Fibroblast of lung (primary cell): Measurements from ENCODE around the gene WT1. TPM values are rescaled to one million over a fixed set of nuclear protein-coding genes. Genes with fewer than 3 reads are reported as not detected.

ENCODE experiments used
- DNase-seq, 2 donors: peaks; one replicate each; pipeline versions ENCODE4 v3.0.0 to v3.0.0-alpha.2; 2010; ENCODE audit warnings: low read depth in 2 of 2
- H2AFZ ChIP-seq: 2 replicates; pipeline ENCODE4 v1.5.1; 2012; ENCODE audit warnings: low read length, control low read depth, inconsistent platforms
- H3K27ac ChIP-seq: 2 replicates; pipeline ENCODE4 v1.5.1; 2011; ENCODE audit warnings: low read length, control low read depth; ENCODE audit not compliant: insufficient read depth
- H3K27me3 ChIP-seq: 2 replicates; pipeline ENCODE4 v1.5.1; 2011; ENCODE audit warnings: mild to moderate bottlenecking, low read length; ENCODE audit not compliant: control insufficient read depth, insufficient read depth
- H3K36me3 ChIP-seq: 2 replicates; pipeline ENCODE4 v1.5.1; 2011; ENCODE audit warnings: low read length; ENCODE audit not compliant: control insufficient read depth, insufficient read depth
- H3K4me1 ChIP-seq: 2 replicates; pipeline ENCODE4 v1.5.1; 2011; ENCODE audit warnings: low read length; ENCODE audit not compliant: control insufficient read depth, insufficient read depth; ENCODE audit errors: extremely low read depth
- H3K4me2 ChIP-seq: 2 replicates; pipeline ENCODE4 v1.5.1; 2011; ENCODE audit warnings: low read length, control low read depth; ENCODE audit not compliant: insufficient read depth; ENCODE audit errors: extremely low read depth
- H3K4me3 ChIP-seq, 4 experiments: fragments of 200-600 bp in 1 of 4; sonication (generic) in 1 of 4; replicated peaks in 1 of 4; 2 replicates each; pipeline ENCODE4 v1.5.1; 2011 to 2016; ENCODE audit warnings: low read length in 4 of 4, low read depth in 3 of 4, mild to moderate bottlenecking in 3 of 4, control low read depth in 2 of 4, inconsistent platforms in 1 of 4, mixed read lengths in 1 of 4; ENCODE audit not compliant: insufficient read depth in 1 of 4; ENCODE audit errors: control extremely low read depth in 1 of 4
- H3K79me2 ChIP-seq: 2 replicates; pipeline ENCODE4 v1.5.1; 2012; ENCODE audit warnings: mild to moderate bottlenecking, low read length, inconsistent platforms; ENCODE audit not compliant: control insufficient read depth, insufficient read depth
- H3K9ac ChIP-seq: 2 replicates; pipeline ENCODE4 v1.5.1; 2011; ENCODE audit warnings: mild to moderate bottlenecking, low read length, control low read depth; ENCODE audit not compliant: insufficient read depth
- H3K9me3 ChIP-seq: 2 replicates; pipeline ENCODE4 v1.5.1; 2012; ENCODE audit warnings: low read depth, low read length; ENCODE audit not compliant: control insufficient read depth, insufficient read depth
- H4K20me1 ChIP-seq: 2 replicates; pipeline ENCODE4 v1.5.1; 2011; ENCODE audit warnings: low read length; ENCODE audit not compliant: control insufficient read depth, insufficient read depth; ENCODE audit errors: extremely low read depth
- EZH2 ChIP-seq: IDR thresholded peaks from 2 replicates; pipeline ENCODE4 v1.5.1; 2012; ENCODE audit warnings: low read length, control low read depth, mild to moderate bottlenecking; ENCODE audit errors: missing control alignments
- polyA plus RNA-seq, 2 donors: library from polyadenylated mRNA; depleted of rRNA in 1 of 2; stranded (reverse) in 1 of 2; unstranded in 1 of 2; fragments of >200 nt; gene quantifications; 2 replicates each; pipeline ENCODE4 v1.2.1, GENCODE V29; 2011 to 2012; ENCODE audit warnings: missing spikeins in 1 of 2
- total RNA-seq: library from RNA; depleted of rRNA; stranded (reverse); fragments of >200 nt; gene quantifications from 2 replicates; pipeline ENCODE4 v1.2.1, GENCODE V29; 2014
- TF ChIP-seq, protein P1 (sequence below), 2 donors: IDR thresholded peaks in 1 of 2; conservative IDR thresholded peaks in 1 of 2; 1 replicate in 1 of 2; 2 replicates in 1 of 2; pipeline ENCODE4 v1.5.1; 2011 to 2012; ENCODE audit warnings: low read length in 2 of 2, control low read depth in 1 of 2, inconsistent platforms in 1 of 2, low read depth in 1 of 2, mild to moderate bottlenecking in 1 of 2

WT1 gene
- total and polyA plus RNA-seq, 2 donors (not counting 1 experiment from before 2014, with no cell fraction given): not detected

GRCh38 chr11:32450372-32450771, 15.0 kb upstream of the WT1 start:
- Histone ChIP-seq H4K20me1 (no peaks in the 10 kb centered on the region), H3K4me2 (no peak overlapping the region), H3K4me3 (no peak overlapping the region), H3K27ac (no peak overlapping the region), H3K79me2 (no peaks in the 10 kb centered on the region), H2AFZ (no peak overlapping the region), H3K9ac (no peak overlapping the region), H3K9me3 (no peaks in the 10 kb centered on the region), H3K36me3 (no peaks in the 10 kb centered on the region), H3K27me3 (no peaks in the 10 kb centered on the region), H3K4me1 (no peaks in the 10 kb centered on the region)
- TF ChIP-seq EZH2: no peak
- TF ChIP-seq, protein P1, sequence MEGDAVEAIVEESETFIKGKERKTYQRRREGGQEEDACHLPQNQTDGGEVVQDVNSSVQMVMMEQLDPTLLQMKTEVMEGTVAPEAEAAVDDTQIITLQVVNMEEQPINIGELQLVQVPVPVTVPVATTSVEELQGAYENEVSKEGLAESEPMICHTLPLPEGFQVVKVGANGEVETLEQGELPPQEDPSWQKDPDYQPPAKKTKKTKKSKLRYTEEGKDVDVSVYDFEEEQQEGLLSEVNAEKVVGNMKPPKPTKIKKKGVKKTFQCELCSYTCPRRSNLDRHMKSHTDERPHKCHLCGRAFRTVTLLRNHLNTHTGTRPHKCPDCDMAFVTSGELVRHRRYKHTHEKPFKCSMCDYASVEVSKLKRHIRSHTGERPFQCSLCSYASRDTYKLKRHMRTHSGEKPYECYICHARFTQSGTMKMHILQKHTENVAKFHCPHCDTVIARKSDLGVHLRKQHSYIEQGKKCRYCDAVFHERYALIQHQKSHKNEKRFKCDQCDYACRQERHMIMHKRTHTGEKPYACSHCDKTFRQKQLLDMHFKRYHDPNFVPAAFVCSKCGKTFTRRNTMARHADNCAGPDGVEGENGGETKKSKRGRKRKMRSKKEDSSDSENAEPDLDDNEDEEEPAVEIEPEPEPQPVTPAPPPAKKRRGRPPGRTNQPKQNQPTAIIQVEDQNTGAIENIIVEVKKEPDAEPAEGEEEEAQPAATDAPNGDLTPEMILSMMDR (conservative IDR thresholded peaks at IDR 0.05 in 1 of 2, IDR thresholded peaks at IDR 0.05 in 1 of 2; ENCODE audit: low read depth in 1 of 2, low read length in 2 of 2): no peak
- no peak for DNase-seq

DNA sequence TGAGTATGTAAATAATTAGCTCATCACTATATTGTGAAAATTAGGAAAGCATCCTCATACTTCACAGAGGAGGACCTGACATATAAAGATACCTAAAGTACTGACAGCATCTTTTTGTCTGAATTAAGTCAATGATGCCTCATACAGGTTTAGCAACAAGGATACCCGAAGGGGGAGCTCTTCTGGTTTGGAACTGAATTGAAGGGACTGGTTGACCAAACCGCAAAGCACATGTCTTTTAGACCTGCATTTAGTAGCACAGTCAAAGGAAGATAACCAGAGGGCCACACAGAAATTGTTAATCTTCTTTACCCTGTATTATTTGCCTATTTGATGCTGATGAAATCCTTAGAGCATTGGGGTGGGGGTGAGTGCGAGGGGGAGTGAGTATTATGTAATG, 12.9 kb upstream of the WT1 start:
- no peak overlapping the region for H3K27ac ChIP-seq
- H3K4me1 ChIP-seq: no peaks in the 10 kb centered on the region
- no peaks in the 10 kb centered on the region for H3K36me3 ChIP-seq
- H3K9ac ChIP-seq: no peak overlapping the region
- H3K27me3 ChIP-seq: no peaks in the 10 kb centered on the region
- no peaks in the 10 kb centered on the region for H4K20me1 ChIP-seq
- peak in 1 of 2 donors; percentile 8 for DNase-seq
- no peak overlapping the region for H3K4me3 ChIP-seq
- H3K79me2 ChIP-seq: no peaks in the 10 kb centered on the region
- no peak overlapping the region for H2AFZ ChIP-seq
- TF ChIP-seq, protein P1 (conservative IDR thresholded peaks at IDR 0.05 in 1 of 2, IDR thresholded peaks at IDR 0.05 in 1 of 2; ENCODE audit: low read depth in 1 of 2, low read length in 2 of 2): peak in 1 of 2 donors; percentile 28
- no peak for TF ChIP-seq EZH2
- H3K9me3 ChIP-seq: no peaks in the 10 kb centered on the region
- H3K4me2 ChIP-seq: no peak overlapping the region

- Histone ChIP-seq H3K9me3 (no peaks in the 10 kb centered on the region), H3K9ac (no peak overlapping the region), H3K4me1 (no peaks in the 10 kb centered on the region), H3K27me3 (no peaks in the 10 kb centered on the region), H2AFZ (no peak overlapping the region), H3K36me3 (no peaks in the 10 kb centered on the region), H3K4me2 (no peak overlapping the region), H3K79me2 (no peaks in the 10 kb centered on the region), H3K4me3 (no peak overlapping the region), H4K20me1 (no peaks in the 10 kb centered on the region), H3K27ac (no peak overlapping the region)
- no peak for TF ChIP-seq EZH2
- TF ChIP-seq, protein P1 (conservative IDR thresholded peaks at IDR 0.05 in 1 of 2, IDR thresholded peaks at IDR 0.05 in 1 of 2; ENCODE audit: low read depth in 1 of 2, low read length in 2 of 2): no peak
- no peak for DNase-seq
Observed at GRCh38 chr11:32447252-32447651, 11.9 kb upstream of the WT1 start.
